HG02970 (cell line): ENCODE measurements around the gene RBM18.

Experiments used
- ATAC-seq: cut with Tn5 transposase; IDR thresholded peaks from one replicate; pipeline ENCODE4 v1.9.1; 2021; ENCODE audit warnings: mild to moderate bottlenecking, moderate library complexity, moderate number of reproducible peaks; ENCODE audit not compliant: unreplicated experiment, low FRiP score

Gene RBM18

GRCh38 chr9:122207096-122207495 lies 57.5 kb downstream of the RBM18 start:
- ATAC-seq: no peak

GRCh38 chr9:122206118-122207046 lies 58.3 kb downstream of the RBM18 start:
- no peak for ATAC-seq

DNA sequence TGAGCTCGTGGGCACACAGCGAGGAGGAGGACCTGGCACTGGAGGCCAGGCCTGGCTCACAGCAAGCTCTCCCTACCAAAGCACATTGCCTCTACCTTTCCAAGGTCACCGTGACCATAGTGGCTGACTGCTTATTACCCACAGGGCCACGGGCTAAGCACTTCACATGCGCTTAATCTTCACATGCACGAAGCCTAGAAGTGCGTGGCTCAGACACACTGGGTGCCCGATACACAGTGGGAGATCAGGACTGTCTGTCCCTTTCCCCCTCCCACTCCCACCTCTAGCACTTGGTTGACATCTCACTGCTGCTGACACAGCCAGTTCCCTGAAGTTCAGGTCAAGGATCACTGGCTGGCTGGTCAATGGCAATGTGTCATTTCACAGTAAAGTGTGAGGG lies 59.5 kb downstream of the RBM18 start:
- ATAC-seq: no peak

DNA sequence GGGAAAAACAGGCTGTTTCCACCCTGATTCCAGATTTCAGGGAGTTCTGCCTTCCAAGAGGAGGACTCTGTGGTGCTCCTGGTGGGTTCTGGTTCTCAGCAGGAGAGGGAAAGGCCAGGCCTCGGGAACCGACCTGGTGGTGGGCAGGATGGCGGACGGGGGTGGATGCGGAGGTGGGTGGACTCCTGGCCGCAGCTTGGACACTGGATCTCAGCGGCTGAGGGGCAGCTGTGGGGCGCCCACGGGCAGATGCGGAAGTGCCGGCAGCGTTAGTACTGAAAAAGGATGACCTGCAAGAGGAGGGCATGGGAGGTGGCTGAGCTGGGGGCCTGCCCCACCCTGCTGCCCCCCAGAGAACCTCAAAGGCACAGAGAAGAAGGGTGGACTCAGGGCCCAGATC lies 60.1 kb downstream of the RBM18 start:
- ATAC-seq: no peak

GRCh38 chr9:122204055-122204454 lies 60.6 kb downstream of the RBM18 start:
- ATAC-seq: no peak

DNA sequence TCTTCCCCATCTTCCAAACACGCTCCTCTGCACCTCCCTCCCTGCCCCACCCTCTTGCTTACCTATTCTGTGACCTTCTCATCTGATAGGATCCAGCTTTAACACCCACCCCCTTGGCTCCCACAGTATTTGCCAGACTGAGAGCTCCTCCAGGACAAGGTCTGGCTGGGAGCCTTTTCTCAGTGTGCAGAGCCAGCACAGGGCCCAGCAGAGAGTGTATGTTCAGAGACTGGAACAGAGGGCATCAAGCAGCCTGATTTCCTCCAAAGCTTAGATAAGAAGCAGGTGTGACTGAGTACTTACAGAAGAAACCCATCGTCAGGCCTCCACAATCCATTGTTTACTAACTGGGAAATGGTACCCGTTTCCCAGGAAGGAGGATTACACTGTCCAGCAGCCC lies 62.5 kb downstream of the RBM18 start:
- no peak for ATAC-seq

DNA sequence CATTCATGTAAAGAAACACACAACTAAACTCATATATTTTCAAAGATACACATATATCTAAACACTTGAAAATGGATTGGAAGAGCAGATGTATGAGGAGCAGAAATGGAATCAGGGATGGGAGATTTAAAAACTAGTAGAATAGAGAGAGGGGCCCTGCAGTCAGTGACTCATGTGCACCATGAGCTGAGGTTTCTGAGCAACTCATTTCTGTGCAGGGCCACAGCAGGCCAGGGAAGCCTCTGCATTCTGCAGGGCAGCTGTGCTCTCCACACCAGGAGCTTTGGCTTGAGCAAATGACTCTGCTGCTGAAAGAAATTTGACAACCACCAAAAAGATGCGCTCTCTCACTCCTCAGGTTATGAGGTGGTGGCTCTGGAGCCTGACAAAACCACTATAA lies 63.0 kb downstream of the RBM18 start:
- no peak for ATAC-seq

- no peak for ATAC-seq
Observed at GRCh38 chr9:122200960-122201595, 63.6 kb downstream of the RBM18 start.

DNA sequence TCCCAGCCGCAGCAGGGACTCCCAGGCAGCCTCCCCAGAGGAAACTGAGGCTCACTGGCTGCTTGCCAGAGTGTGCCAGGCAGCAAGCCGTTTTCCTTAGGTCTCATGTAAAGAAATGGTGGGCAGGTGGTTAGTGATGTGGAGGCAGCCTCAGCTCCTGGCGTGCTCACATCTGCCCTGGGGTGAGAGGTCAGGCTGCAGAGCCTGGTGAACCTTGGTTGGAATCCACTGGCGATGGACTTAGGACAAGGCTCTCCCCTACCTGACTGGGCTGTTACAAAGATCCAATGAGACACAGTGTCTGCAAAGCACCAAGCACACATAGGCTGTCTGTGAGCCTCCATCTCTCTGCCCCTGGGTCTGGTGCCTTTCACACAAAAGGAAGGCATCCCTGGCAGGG lies 66.8 kb downstream of the RBM18 start:
- no peak for ATAC-seq

GRCh38 chr9:122197426-122197825 lies 67.2 kb downstream of the RBM18 start:
- ATAC-seq: no peak

DNA sequence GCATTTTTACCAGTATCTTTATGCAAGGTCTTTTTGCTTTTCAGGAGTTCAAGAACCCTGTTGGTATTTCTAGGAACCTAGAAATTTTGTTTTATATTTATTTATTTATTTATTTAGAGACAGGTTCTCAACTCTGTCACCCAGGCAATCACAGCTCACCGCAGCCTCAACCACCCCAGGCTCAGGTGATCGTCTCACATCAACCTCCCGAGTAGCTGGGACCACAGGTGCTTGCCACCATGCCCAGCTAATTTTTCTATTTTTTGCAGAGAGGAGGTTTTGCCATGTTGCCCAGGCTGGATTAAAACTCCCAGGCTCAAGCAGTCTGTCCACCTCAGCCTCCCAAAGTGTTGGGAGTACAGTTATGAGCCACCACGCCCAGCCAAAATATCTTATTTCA lies 68.8 kb downstream of the RBM18 start:
- no peak for ATAC-seq

GRCh38 chr9:122193651-122194050 lies 71.0 kb downstream of the RBM18 start:
- ATAC-seq: no peak

DNA sequence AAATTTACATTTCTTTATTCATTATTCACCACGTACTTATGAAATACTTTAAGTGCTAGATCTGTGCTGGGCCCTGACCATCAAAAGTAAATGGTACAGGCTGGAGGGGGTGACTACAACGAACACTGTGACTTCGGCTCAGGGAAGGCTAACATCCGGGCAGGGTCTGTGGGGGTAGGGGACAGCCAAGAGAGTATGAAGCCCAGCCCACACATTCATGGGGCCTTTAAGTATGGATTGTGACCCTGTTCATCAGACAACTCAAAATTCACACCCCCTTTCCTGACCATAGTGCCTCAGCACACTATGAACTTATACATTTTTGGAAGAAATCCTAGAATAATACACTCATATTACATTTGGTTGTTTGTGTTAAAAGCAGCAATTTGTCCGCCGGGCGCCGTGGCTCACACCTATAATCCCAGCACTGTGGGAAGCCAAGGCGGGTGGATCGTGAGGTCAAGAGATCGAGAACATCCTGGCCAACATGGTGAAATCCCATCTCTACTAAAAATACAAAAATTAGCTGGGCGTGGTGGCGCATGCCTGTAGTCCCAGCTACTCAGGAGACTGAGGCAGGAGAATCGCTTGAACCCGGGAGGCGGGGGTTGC lies 71.6 kb downstream of the RBM18 start:
- no peak for ATAC-seq

DNA sequence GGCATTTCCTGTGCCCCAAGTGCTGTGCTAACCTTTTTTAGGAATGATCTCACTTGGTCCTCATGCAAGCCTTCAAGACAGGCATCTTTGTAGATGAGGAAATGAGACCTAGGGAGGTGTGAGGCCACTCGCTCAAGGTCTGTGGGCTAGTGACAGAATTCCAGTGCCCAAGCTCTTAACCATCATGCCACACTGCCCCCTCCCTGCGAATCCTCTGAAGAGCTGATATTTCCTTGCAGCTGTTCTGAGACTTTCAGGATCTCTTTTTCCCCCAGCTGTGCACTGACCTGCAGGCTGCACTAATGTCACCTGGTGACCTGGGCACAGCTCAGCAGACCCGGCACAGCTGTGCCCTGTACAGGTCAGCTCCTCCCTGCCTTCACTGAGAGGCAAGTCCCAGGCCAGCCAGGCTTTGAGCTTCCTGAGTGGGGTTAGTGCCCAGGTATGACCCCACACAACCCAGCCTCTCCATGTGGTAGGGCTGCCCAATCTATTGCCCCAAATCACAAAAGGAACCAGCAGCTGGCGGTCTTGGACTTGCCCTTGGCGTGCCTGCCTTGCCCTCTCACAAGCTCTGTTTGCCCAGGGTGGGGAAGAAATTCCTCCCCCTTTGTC lies 72.3 kb downstream of the RBM18 start:
- no peak for ATAC-seq

GRCh38 chr9:122191584-122191983 lies 73.1 kb downstream of the RBM18 start:
- ATAC-seq: no peak

DNA sequence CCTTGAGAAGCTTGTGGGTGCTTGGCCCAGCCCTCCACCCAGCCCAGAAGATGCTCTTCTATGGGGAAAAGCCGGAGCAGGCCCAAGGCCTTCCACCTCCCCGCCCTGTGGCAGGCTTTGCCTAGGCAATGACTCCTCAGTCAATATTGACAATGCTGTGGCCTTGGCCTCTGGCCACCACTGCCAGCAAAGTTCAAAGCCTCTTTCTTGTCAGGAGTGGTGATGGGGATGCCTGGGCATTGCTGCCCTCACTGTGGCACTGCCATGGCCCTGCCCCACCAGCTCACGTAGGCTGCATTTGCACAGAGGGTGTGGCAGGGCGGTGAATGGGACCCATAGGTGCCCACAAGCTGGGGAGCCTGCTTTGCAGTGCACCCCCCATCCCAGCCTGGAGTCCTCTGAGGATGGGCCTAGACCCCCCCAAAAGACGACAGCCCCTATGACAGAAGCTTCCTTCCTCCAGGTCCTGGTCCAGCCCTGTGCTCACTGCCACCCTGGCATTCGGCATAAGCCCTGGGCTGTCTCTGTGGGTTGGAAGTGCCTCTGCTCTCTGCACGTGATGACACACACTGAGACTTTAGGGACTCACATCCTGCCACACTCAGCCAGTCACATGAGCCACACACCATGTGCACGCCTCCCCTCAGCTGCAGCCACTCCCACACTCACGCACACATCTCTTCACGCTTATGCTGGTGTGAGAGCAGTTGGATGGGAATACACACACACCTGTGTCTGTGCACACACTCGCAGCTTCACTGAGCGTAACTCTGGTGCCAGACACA lies 73.9 kb downstream of the RBM18 start:
- no peak for ATAC-seq

GRCh38 chr9:122188369-122188768 lies 76.3 kb downstream of the RBM18 start:
- ATAC-seq: no peak
